ENCODE results near the gene ARMC9. TPM values are rescaled to one million over a fixed set of nuclear protein-coding genes. Genes with fewer than 3 reads are reported as not detected.
"Not testable (repeated sequence)": the region's sequence is repeated elsewhere in the genome, so short reads cannot be mapped to it uniquely, and the experiment has no call there.

Gene ARMC9
- polyA plus RNA-seq, 3 donors from 2014 or later, result 0.94 to 1.1 TPM; not detected in 1

DNA sequence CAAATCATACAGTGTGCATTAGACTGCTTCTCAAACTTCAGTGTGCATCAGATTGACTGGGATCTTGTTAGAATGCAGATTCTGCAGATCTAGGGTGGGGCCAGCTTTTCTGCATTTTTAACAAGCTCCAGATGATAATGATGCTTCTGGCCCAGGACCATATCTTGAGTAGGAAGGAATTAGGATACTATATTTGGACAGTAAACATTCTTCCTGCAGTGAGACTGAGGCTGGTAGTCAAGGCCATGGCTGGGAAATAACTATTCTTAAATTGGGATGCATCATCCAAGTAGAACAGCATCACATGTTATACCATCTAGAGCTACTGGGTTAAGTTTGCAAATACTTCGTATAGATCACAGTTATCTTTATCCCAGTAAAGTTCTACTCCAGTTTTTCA, 28.4 kb upstream of the ARMC9 start:
- Mint-ChIP-seq H3K27ac (peak overlapping the region in 1 of 6 donors; percentile 31), H3K9me3 (no peaks in the 10 kb centered on the region), H3K36me3 (peaks cover 22 to 54% (median 39%) of the 10 kb centered on the region in 3 donors)

DNA sequence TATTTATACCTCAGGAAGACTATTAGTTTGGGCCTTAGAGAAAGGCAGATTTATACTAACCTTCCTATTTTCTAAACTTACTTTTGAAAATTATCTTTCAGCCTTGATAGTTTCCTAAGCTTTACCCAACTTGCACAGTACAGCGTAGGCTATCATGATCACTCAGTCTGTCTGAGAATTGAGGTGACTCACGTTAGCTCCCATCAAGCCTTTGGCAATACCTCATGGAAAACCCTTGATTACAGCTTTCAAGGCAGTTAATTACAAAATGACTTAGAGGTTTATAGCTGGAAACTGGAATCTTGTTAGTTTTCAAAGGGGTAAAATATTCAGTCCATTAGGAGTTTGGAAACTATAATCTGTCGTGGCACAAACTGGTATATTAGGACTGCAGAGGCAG, 26.4 kb upstream of the ARMC9 start:
- Mint-ChIP-seq H3K27ac (no peak overlapping the region), H3K27me3 (ENCODE audit: low read depth in 3 of 3) (no peaks in the 10 kb centered on the region), H3K9me3 (no peaks in the 10 kb centered on the region), H3K4me1 (no peaks in the 10 kb centered on the region), H3K36me3 (peaks cover 29 to 55% (median 30%) of the 10 kb centered on the region in 3 donors), H3K4me3 (no peak overlapping the region)
- no peak for DNase-seq

More for the DNA sequence above, 28.4 kb upstream of the ARMC9 start:
- no peak for DNase-seq
- Mint-ChIP-seq H3K27me3 (ENCODE audit: low read depth in 3 of 3) (no peaks in the 10 kb centered on the region), H3K4me1 (no peaks in the 10 kb centered on the region), H3K4me3 (no peak overlapping the region)

DNA sequence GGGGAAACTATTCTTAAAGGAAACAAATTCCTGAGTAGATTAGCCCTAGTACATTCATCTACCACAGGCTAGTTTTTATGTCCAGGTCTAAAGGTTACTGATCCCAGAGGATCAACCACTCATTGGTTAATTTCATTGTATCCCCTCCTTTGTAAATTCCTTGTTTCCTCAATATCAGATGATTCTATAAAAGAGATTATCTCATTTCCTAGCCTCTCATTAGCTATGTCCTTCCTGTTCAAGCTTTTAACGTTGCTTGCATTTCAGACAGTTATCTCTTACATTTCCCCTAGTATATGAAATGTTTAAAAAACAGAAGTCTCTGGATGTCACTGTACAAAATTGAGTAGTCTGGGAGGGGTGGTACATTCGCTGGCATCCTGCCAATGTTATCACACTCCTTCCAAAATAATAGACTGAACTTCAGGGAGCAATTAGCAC, 24.2 kb upstream of the ARMC9 start:
- no peaks in the 10 kb centered on the region for H3K9me3 Mint-ChIP-seq
- H3K36me3 Mint-ChIP-seq, result peaks cover 21 to 41% (median 22%) of the 10 kb centered on the region in 3 donors
- H3K4me1 Mint-ChIP-seq, result peaks cover 6 to 8% of the 10 kb centered on the region in 2 donors
- no peak overlapping the region for H3K4me3 Mint-ChIP-seq
- no peak for DNase-seq
- H3K27ac Mint-ChIP-seq, result peak overlapping the region in 1 of 6 donors; percentile 62
- H3K27me3 Mint-ChIP-seq (ENCODE audit: low read depth in 3 of 3), result peaks cover 0 to 3% (median 0%) of the 10 kb centered on the region in 3 donors

DNA sequence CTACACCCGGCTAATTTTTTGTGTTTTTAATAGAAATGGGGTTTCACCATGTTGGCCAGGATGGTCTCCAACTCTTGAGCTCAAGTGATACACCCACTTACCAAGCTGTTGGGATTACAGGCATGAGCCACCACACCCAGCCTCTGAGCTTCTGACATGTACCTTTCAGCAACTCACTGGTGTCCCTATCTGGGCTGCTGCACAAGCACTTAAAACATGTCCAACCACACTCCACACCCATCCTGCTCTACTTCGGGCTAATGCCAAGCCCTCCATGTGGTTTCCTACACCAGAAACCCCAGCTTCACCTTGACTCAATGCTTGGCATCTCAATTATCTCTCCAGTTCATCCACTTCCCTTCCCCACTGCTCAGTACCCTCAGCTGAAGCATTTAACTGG, 22.4 kb upstream of the ARMC9 start:
- Mint-ChIP-seq H3K4me3 (no peak overlapping the region), H3K27ac (peak overlapping the region in 1 of 6 donors; percentile 41)

DNA sequence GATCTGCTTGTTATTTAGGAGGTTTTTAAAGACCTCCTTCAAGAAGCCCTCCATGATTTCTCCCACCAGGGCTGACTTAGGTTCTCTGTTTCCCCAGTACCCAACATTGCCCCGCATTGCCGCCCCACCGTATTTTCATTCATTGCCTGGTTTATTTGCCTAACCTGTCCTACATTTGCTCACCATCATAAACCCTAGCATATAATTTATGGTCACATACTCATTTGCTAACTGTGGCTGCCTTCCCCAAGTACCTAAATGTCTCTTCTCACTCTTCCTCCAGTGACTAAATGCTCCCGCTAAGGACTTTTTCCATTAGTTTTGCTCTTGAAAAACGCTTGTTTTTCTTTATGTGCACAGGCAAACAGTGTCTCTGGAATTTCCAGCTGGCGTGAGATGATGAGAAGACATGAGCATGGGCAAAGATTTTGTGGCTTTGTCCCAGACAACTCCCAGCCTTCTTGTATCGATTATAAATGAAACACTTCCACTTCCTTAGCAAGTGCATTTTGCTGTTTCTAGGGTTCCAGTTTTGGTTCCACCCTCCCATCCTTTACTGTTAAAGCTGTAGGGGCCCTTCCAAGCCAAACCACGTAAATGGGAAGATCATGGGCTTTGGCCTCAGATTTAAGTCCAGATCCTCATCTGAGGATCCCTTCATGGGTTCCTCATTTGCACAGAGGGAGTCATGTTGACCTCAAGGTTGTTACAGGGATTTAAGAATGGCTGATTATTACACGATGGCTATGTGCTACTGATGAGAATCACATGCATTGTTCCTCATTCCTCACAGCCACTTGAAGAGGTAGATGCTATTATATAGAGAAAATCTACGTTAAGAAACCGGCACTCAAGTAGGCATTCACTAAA, 21.0 kb upstream of the ARMC9 start:
- Mint-ChIP-seq H3K27ac (no peak overlapping the region), H3K9me3 (no peaks in the 10 kb centered on the region), H3K4me1 (peaks cover 18 to 19% of the 10 kb centered on the region in 2 donors)

More for the DNA sequence above, 22.4 kb upstream of the ARMC9 start:
- peaks cover 0 to 3% (median 0%) of the 10 kb centered on the region in 3 donors for H3K27me3 Mint-ChIP-seq (ENCODE audit: low read depth in 3 of 3)
- H3K9me3 Mint-ChIP-seq, result no peaks in the 10 kb centered on the region
- peaks cover 7 to 28% (median 22%) of the 10 kb centered on the region in 3 donors for H3K36me3 Mint-ChIP-seq
- H3K4me1 Mint-ChIP-seq, result peaks cover 17 to 19% of the 10 kb centered on the region in 2 donors
- no peak for DNase-seq

DNA sequence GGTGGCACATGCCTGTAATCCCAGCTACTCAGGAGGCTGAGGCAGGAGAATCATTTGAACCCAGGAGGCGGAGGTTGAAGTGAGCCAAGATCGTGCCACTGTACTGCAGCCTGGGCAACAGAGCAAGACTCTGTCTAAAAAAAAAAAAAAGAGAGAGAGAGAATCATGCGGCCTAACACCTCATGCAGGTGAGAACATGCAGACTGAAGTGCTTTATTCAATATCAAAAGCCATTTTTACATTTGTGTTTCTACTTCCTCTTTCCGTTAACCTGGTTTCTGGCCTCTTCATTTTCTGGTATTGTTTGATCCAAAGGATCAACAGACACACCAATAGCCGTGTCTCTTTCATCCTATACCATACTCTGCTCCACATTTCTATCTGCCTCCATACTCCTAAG, 19.6 kb upstream of the ARMC9 start:
- not testable (repeated sequence) for H3K27me3 Mint-ChIP-seq (ENCODE audit: low read depth in 3 of 3); H3K9me3 Mint-ChIP-seq
- DNase-seq, result peak; percentile 11 to 37 (median 16)
- peak overlapping the region in 2 of 5 donors; percentile 16 to 19 for H3K4me3 Mint-ChIP-seq
- H3K4me1 Mint-ChIP-seq, result peaks cover 18 to 19% of the 10 kb centered on the region in 2 donors
- peaks cover 0 to 22% (median 20%) of the 10 kb centered on the region in 3 donors for H3K36me3 Mint-ChIP-seq
- peak overlapping the region in 2 of 6 donors; percentile 7 to 10 for H3K27ac Mint-ChIP-seq

More for the DNA sequence above, 21.0 kb upstream of the ARMC9 start:
- H3K36me3 Mint-ChIP-seq, result peaks cover 5 to 25% (median 22%) of the 10 kb centered on the region in 3 donors
- no peak overlapping the region for H3K4me3 Mint-ChIP-seq
- DNase-seq, result no peak
- peaks cover 0 to 3% (median 0%) of the 10 kb centered on the region in 3 donors for H3K27me3 Mint-ChIP-seq (ENCODE audit: low read depth in 3 of 3)

DNA sequence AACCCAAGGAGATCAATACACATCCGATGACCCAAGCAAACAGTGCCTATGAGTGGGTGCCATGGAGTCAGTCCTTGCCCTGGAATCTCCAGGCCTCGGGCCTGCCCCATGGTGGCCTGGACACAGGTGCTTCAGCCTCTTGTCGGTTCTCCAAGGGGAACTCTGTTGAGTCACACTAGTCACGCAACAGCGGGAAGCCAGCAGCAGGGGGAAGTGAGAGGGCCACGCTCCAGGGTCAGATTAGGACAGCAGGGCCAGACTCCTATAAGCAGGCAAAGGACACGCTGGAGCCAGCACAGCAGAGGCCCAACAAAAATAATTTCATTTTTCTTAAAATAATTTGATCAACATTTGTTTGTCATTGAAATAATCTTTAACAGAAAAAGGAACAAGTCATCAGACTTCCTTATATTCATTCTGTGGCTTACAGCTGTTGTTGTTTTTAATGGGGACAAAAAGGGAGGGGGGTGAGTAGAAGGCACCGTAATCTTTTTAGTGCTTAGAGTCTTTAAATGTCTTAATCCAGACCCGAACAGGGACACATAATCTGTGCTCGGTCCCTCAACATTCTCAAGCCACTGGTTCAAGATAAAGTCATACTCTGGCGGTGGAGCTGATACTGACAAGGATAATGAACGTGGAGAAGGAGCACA, 16.4 kb upstream of the ARMC9 start:
- peaks cover 0 to 3% (median 0%) of the 10 kb centered on the region in 3 donors for H3K27me3 Mint-ChIP-seq (ENCODE audit: low read depth in 3 of 3)
- H3K9me3 Mint-ChIP-seq, result no peaks in the 10 kb centered on the region
- H3K27ac Mint-ChIP-seq, result peak overlapping the region in 1 of 6 donors; percentile 7
- no peak for DNase-seq
- H3K4me1 Mint-ChIP-seq, result peaks cover 18 to 19% of the 10 kb centered on the region in 2 donors
- peaks cover 0 to 3% (median 0%) of the 10 kb centered on the region in 3 donors for H3K36me3 Mint-ChIP-seq
- H3K4me3 Mint-ChIP-seq, result no peak overlapping the region

DNA sequence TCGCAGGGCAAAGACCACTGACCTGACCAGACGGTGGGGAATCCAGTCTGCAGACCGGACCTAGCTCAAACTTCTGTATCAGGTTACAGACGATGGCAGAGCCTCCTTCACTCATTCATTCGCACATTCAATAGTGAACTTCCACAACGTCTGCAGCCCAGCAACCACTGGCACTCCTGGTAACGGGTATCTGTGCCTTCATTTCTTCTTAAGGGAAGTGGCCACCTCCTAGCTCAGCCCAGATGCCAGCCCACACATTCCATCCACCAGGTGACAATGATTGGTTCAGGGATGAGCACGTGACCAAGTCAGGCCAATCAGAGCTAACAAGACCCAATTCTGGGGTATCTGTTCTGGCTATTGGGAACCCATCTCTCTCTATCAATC, 15.9 kb upstream of the ARMC9 start:
- peak overlapping the region in 1 of 6 donors; percentile 7 for H3K27ac Mint-ChIP-seq

DNA sequence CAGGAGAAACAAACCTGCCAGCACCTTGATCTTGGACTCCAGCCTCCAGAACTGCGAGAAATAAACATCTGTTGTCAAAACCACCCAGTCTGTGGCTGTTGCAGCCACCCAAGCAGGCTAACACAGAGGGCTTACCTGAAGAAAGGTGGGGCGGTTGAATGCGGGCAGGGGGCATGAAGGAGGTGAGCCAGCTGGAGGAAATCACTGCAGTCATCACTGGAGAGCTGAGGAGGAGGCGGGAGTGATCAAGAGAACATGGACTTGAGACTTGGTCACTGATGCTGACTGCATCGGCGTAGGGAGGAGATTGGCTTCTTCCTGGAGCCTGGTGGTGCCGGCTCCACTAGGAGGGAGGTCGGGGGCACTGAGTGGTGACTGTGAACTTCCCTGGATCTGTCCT, 14.6 kb upstream of the ARMC9 start:
- Mint-ChIP-seq H3K36me3 (no peaks in the 10 kb centered on the region), H3K4me3 (no peak overlapping the region), H3K9me3 (no peaks in the 10 kb centered on the region), H3K27me3 (ENCODE audit: low read depth in 3 of 3) (peaks cover 2 to 4% (median 3%) of the 10 kb centered on the region in 3 donors), H3K27ac (no peak overlapping the region), H3K4me1 (peaks cover 14 to 16% of the 10 kb centered on the region in 2 donors)
- DNase-seq, result no peak

More for the DNA sequence above, 15.9 kb upstream of the ARMC9 start:
- DNase-seq, result no peak
- Mint-ChIP-seq H3K4me3 (no peak overlapping the region), H3K36me3 (no peaks in the 10 kb centered on the region), H3K9me3 (no peaks in the 10 kb centered on the region), H3K4me1 (peaks cover 18 to 19% of the 10 kb centered on the region in 2 donors), H3K27me3 (ENCODE audit: low read depth in 3 of 3) (peaks cover 0 to 3% (median 1%) of the 10 kb centered on the region in 3 donors)

DNA sequence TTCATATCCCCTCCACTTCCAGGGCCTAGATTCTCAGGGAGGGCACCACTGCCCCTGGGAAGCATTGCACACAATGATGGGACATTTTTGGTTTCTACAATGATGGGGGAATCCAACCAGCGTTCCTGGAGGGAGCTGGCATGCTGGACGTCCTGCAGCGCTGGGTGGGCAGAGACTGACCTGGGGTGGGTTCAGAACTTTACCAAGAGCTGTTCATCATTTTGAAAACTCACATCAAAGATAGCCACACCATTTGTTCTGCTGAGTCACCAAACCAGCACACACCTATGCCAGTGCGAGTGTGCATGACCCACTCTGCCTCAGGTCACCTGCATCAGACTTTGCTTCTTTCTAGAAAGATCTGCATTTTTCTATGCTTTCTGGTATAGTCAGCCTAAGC, 14.1 kb upstream of the ARMC9 start:
- peaks cover 2 to 4% (median 2%) of the 10 kb centered on the region in 3 donors for H3K27me3 Mint-ChIP-seq (ENCODE audit: low read depth in 3 of 3)
- no peak overlapping the region for H3K27ac Mint-ChIP-seq
- no peak overlapping the region for H3K4me3 Mint-ChIP-seq
- H3K36me3 Mint-ChIP-seq, result no peaks in the 10 kb centered on the region
- H3K4me1 Mint-ChIP-seq, result peaks cover 11 to 12% of the 10 kb centered on the region in 2 donors
- no peak for DNase-seq
- H3K9me3 Mint-ChIP-seq, result no peaks in the 10 kb centered on the region

DNA sequence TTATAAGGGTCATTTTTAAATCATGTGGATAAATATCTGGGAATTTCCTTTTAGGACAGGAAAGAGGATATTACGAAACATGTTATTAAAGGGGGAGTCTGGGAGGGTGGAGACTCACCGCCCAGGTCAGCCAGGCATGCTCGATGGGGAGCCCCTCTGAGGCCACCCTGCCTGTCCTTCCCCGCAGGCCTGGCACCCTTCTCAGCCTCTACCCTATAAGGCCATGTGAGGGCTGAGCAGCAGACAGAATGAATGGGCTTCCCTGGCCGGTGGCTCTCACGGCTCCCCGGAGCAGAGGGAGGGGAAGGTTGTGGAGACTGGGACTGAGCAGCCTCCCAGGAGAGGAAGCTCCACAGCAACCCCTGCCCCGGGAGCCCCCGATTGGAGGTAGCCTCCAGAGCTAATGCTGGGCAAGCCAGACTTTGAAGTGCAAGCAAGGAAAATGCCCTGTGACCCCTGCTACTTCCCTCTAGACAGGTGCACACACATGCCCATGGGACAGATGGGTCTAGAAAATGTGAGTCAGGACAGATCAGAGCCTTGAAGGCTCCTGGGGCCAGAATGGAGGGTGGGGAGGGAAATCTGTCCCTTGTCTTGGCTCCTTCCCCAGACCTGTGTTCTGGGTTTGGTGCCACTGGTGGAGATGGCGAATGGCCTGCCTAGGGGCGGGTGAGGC, 13.2 kb upstream of the ARMC9 start:
- H3K4me3 Mint-ChIP-seq, result no peak overlapping the region
- no peaks in the 10 kb centered on the region for H3K36me3 Mint-ChIP-seq
- no peak overlapping the region for H3K27ac Mint-ChIP-seq
- H3K4me1 Mint-ChIP-seq, result peaks cover 3% of the 10 kb centered on the region in 2 donors
- no peak for DNase-seq
- H3K27me3 Mint-ChIP-seq (ENCODE audit: low read depth in 3 of 3), result peaks cover 2 to 7% (median 2%) of the 10 kb centered on the region in 3 donors
- no peaks in the 10 kb centered on the region for H3K9me3 Mint-ChIP-seq

DNA sequence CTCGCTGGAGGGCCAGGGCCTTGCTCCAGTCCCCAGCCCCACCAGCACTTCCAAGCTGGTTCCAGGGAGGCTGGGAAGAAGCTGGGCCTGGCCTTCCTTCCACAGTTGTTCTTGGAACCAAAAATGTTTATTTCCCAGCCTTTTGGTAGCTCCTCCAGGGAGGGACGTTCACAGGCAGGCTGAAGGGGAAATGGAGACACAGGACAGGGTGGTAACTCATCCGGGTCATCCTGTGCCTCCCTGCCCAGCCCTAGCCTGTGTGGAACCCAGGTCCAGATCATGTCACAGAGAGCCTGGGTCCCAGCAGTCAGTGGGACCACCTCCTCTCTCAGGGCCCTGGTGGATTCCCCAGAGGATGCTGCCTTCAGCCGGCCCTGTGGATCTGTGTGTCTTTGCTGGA, 12.5 kb upstream of the ARMC9 start:
- H3K27ac Mint-ChIP-seq, result no peak overlapping the region
- no peak for DNase-seq
- H3K27me3 Mint-ChIP-seq (ENCODE audit: low read depth in 3 of 3), result peaks cover 2 to 7% (median 2%) of the 10 kb centered on the region in 3 donors
- H3K9me3 Mint-ChIP-seq, result no peaks in the 10 kb centered on the region
- peaks cover 0 to 2% of the 10 kb centered on the region in 2 donors for H3K4me1 Mint-ChIP-seq
- H3K4me3 Mint-ChIP-seq, result no peak overlapping the region
- H3K36me3 Mint-ChIP-seq, result no peaks in the 10 kb centered on the region

DNA sequence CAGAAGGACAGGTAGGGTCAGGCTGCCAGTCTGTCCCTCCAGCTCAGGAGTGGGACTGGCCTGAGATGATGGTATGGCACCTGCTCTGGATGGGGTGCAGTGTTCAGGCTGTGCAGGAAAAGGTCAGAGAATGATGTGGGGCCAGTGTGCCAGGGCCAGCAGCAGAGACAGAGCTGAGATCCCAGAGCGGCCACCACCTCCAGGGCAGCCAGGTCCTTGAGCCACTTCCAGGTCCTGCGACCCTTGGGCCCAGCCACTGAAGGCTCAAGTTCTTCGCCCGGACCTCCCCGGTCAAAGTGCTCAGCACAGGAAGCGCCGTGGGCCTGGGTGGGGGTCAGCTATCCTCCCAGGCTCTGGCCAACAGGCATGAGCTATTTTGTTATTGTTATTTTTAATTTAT, 12.1 kb upstream of the ARMC9 start:
- Mint-ChIP-seq H3K4me3 (no peak overlapping the region), H3K27me3 (ENCODE audit: low read depth in 3 of 3) (peaks cover 2 to 7% (median 2%) of the 10 kb centered on the region in 3 donors), H3K27ac (no peak overlapping the region), H3K9me3 (no peaks in the 10 kb centered on the region), H3K4me1 (peaks cover 0 to 2% of the 10 kb centered on the region in 2 donors), H3K36me3 (no peaks in the 10 kb centered on the region)
- DNase-seq, result no peak

Data from immature natural killer cell (primary cell).